BE2C (cell line): ENCODE measurements around the gene TMPRSS13.

Experiments used
- DNase-seq: peaks from one replicate; pipeline ENCODE4 v3.0.0-alpha.2; 2020
- H3K27me3 ChIP-seq: fragments of 250-450 bp; sonication (Bioruptor Pico); 2 replicates; pipeline ENCODE4 v1.5.1; 2020; ENCODE audit warnings: mild to moderate bottlenecking
- H3K36me3 ChIP-seq: fragments of 250-450 bp; sonication (Bioruptor Pico); 2 replicates; pipeline ENCODE4 v1.5.1; 2020; ENCODE audit warnings: mild to moderate bottlenecking
- H3K4me1 ChIP-seq: fragments of 250-450 bp; sonication (Bioruptor Pico); 2 replicates; pipeline ENCODE4 v1.5.1; 2020
- H3K4me3 ChIP-seq: 2 replicates; pipeline ENCODE4 v1.5.1; 2011; ENCODE audit warnings: low read depth, low read length
- H3K9me3 ChIP-seq: fragments of 250-450 bp; sonication (Bioruptor Pico); 2 replicates; pipeline ENCODE4 v1.5.1; 2020
- CTCF ChIP-seq: IDR thresholded peaks from 2 replicates; pipeline ENCODE4 v1.5.1; 2012; ENCODE audit warnings: mild to moderate bottlenecking, low read depth, low read length

TMPRSS13 gene

DNA sequence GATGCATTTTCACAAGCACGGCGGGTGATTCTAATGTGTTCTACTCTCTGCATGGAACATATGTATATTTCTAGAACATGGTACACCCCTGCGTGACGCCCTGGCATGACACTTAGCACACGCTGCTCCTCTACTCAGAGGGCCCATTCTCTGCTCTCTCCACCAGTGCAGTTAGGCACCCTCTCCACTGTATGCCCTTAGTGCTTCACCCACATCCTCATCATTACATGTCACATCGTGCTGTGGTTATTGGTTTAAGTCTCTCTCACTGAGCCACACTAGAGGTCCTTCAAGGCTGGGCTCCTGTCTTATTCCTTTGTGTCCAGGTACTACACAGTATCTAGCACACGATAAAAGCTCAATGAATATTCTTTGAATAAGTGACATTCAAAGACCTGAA is 16.7 kb downstream of the TMPRSS13 start:
- Histone ChIP-seq H3K4me1 (peaks cover 23% of the 10 kb centered on the region), H3K36me3 (no peaks in the 10 kb centered on the region), H3K9me3 (no peaks in the 10 kb centered on the region), H3K4me3 (no peak overlapping the region), H3K27me3 (no peaks in the 10 kb centered on the region)
- no peak for TF ChIP-seq CTCF
- DNase-seq, result no peak

DNA sequence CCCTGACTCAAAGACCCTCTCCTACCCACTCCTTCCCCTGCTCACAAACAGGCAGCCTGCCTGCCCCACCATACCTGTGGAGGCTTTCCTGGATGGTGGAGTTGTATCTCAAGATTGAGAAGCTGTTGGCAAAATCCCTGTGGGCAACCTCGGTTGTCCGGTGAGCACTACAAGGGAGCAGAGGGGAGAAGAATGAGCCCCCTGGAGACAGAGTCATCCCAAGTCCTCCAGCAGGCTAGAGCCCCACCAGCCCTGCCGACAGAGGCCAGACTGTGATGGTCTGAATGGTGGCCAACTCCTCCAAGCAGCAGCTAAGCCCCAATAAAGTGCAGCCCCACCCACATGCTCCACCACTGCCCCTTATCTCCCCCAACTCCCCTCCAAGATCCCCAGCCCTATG is 17.5 kb downstream of the TMPRSS13 start:
- Histone ChIP-seq H3K4me3 (no peak overlapping the region), H3K9me3 (no peaks in the 10 kb centered on the region), H3K36me3 (no peaks in the 10 kb centered on the region), H3K4me1 (peaks cover 24% of the 10 kb centered on the region), H3K27me3 (no peaks in the 10 kb centered on the region)
- no peak for DNase-seq
- TF ChIP-seq CTCF, result no peak

GRCh38 chr11:117910941-117911655 is 18.1 kb downstream of the TMPRSS13 start:
- Histone ChIP-seq H3K4me3 (no peak overlapping the region), H3K4me1 (peaks cover 24% of the 10 kb centered on the region), H3K27me3 (no peaks in the 10 kb centered on the region), H3K9me3 (no peaks in the 10 kb centered on the region), H3K36me3 (no peaks in the 10 kb centered on the region)
- TF ChIP-seq CTCF, result no peak
- no peak for DNase-seq

DNA sequence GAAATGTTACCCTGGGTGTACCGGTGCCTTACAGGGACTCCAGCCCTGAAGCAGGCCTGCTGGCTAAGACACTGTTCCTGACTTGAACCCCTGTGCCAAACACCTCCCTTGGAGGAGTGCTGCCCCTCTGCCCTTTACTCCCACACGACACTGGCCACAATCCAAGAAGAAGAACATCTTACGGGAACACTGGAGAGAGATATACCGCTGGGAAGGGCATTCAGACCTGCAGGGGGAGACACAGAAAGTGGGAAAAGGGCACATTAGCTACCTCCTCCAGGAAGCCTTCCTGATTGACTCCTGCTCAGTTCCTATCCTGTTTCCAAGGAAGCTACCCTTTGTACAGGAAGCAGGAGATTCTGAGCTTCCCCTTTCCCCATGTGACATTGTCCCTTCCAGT is 18.7 kb downstream of the TMPRSS13 start:
- no peaks in the 10 kb centered on the region for H3K9me3 ChIP-seq
- no peak for DNase-seq
- no peaks in the 10 kb centered on the region for H3K36me3 ChIP-seq
- H3K4me1 ChIP-seq, result peaks cover 24% of the 10 kb centered on the region
- no peak overlapping the region for H3K4me3 ChIP-seq
- peak; percentile 30; the same call in 1 of the 2 replicates for TF ChIP-seq CTCF
- no peaks in the 10 kb centered on the region for H3K27me3 ChIP-seq

DNA sequence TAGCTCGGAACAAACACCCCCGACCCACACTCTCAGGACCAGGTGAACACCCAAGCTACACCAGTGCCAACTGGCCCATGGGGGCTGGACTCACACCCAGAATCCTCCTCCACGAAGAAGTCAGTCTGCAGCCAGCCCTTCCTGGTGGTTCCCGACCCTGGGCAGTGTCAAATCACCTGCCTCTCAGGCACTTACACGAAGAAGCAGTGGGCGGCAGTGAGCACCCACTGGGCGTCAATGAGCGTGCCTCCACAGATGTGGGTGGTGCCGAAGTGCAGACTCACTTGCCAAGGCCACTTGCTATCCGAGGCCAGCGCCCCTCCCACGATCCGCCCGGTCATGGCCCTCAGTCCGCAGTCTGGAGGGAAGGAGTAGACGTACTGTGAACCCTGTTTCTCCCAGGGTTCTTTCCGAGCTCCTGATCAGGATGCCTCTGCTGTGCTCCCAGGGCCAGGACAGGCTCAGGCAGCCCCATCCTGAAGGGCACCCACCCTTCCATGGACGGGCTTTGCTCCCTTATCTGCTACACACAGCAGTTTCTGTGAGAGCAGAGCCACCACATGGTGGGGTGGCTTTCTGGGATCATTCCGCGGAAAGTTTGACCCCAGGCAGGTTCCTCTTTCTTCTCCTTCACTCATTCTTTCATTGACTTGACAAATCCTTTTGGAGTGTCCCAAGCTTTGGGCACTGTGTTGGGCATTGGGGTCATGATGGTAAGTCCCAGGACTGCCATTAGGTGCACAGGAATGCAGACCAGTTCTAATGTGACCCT is 19.4 kb downstream of the TMPRSS13 start:
- Histone ChIP-seq H3K4me1 (peaks cover 24% of the 10 kb centered on the region), H3K9me3 (no peaks in the 10 kb centered on the region), H3K36me3 (no peaks in the 10 kb centered on the region), H3K4me3 (no peak overlapping the region), H3K27me3 (no peaks in the 10 kb centered on the region)
- no peak for DNase-seq
- no peak for TF ChIP-seq CTCF
